GM15510 (cell line): Measurements from ENCODE around the gene GNPTAB.

Experiments used
- POLR2A ChIP-seq: IDR thresholded peaks from 3 replicates; pipeline ENCODE4 v1.6.1; 2011; ENCODE audit warnings: borderline replicate concordance; ENCODE audit not compliant: insufficient read length; ENCODE audit errors: extremely low read depth

Gene GNPTAB

DNA sequence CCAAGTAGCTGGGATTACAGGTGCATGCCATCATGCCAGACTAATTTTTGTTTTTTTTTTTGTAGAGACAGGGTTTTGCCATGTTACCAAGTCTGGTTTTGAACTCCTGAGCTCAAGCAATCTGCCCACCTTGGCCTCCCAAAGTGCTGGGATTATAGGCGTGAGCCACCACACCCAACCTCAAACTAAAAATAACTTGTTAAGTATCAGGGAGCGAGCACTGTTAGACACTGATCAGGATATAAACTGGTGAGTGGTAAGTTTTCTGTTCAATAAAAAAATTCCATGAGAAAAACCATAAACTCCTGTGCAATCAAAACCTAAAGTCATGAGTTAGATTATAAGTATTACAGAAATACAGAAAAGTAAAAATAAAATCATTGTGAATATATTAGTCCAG, 46.9 kb downstream of the GNPTAB start:
- no peak for TF ChIP-seq POLR2A

- no peak for TF ChIP-seq POLR2A
These were observed 47.6 kb downstream of the GNPTAB start for GRCh38 chr12:101783150-101783549.

DNA sequence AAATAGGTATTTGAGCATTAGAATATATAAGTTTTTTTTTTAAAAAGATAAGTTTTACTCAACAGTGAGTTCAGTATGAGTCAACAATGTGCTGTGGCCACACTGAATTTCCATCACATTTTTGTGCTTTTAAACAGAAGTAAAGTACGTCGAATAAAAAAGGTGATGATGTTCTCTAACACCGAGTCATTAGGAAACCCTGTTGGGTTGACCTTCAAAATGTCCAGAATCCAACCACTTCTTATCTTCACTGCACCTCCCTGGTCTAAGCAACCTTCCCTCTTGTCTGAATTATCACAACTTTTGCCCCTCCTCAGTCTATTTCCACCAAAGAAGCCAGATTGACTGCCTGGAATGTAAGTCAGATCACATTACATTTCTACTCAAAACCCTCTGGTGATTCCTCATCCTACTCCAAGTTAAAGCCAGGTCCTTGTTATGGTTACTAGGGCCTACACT, 48.5 kb downstream of the GNPTAB start:
- TF ChIP-seq POLR2A: no peak

- TF ChIP-seq POLR2A: no peak
These were observed 48.9 kb downstream of the GNPTAB start for GRCh38 chr12:101781834-101782233.

GRCh38 chr12:101780599-101780998, 50.2 kb downstream of the GNPTAB start:
- TF ChIP-seq POLR2A: no peak

- no peak for TF ChIP-seq POLR2A
These were observed 51.1 kb downstream of the GNPTAB start for GRCh38 chr12:101779626-101780025.

- TF ChIP-seq POLR2A: no peak
These were observed 51.6 kb downstream of the GNPTAB start for GRCh38 chr12:101779200-101779599.

DNA sequence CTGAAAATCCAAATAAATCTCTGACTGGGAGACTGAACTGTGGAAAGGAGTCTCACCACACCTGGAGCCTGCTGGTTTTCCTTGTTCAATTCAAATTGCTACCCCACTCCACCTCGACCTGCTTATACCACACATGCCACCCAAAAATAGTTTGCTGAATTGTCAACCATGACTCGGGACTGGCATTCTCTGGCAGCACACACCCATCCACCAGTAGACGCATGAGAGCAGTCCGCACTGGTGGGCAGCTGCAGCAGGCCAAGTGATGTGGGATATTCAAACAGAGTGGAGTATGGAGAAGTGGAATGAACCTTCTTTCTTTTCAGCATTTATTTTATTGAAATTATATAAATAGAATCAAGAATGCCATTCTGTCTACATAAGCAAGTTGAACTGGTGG, 52.8 kb downstream of the GNPTAB start:
- no peak for TF ChIP-seq POLR2A

- no peak for TF ChIP-seq POLR2A
These were observed 53.3 kb downstream of the GNPTAB start for GRCh38 chr12:101777485-101777884.

- TF ChIP-seq POLR2A: no peak
These were observed 54.9 kb downstream of the GNPTAB start for GRCh38 chr12:101775816-101776215.

DNA sequence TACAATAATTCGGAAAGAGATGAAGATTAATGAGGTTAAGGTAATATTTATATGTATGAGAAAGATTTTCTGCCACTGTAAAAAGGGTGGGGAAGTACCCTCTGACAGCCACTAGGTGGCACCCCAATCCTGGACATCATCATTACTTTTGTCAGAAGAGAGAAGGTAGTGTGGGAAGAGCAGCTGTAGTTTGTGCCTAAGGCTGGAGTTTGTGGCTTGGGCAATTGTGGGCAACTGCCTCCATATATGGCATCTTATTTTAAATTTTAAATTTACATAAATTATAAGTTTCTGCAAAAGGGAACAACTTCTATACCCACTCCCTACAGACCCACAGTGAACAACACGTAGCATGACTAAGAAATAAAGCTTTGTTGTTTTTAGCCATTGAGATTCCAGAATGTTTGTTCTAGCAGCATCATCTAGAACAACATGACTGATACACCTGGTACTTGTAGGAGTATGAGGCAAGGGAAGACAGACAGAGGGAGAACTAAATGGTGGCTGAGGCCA, 57.1 kb downstream of the GNPTAB start:
- no peak for TF ChIP-seq POLR2A

GRCh38 chr12:101772012-101772775, 58.6 kb downstream of the GNPTAB start:
- TF ChIP-seq POLR2A: no peak

DNA sequence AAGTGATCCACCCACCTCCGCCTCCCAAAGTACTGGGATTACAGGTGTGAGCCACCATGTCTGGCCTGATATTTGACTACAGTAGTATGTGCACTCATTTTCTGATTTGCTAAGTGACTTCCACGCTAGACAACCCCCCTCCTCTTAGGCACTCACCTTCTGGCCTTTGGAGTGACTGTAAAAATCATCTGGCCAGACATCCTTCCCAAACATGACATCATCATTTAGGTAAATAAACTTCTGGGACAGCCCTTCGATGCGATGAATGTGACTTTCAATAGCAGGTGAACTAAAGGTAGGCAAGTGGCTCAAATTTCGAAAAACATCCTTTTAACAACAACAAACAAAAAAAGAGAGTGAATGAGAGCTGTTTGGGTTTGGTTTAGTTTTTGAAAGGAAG, 60.9 kb downstream of the GNPTAB start:
- TF ChIP-seq POLR2A: no peak

- TF ChIP-seq POLR2A: no peak
These were observed 62.0 kb downstream of the GNPTAB start for GRCh38 chr12:101768781-101769180.

- TF ChIP-seq POLR2A: no peak
These were observed 63.2 kb downstream of the GNPTAB start for GRCh38 chr12:101767537-101767936.
